Inflammatory macrophage treated with lipopolysaccharide for 4 hours (primary cell): ENCODE data around the gene RIC8B.
"Not testable (repeated sequence)": the region's sequence is repeated elsewhere in the genome, so short reads cannot be mapped to it uniquely, and the experiment has no call there.

Source experiments
- DNase-seq: peaks from one replicate; pipeline ENCODE4 v3.0.0-alpha.2; 2020

The RIC8B gene, protein sequence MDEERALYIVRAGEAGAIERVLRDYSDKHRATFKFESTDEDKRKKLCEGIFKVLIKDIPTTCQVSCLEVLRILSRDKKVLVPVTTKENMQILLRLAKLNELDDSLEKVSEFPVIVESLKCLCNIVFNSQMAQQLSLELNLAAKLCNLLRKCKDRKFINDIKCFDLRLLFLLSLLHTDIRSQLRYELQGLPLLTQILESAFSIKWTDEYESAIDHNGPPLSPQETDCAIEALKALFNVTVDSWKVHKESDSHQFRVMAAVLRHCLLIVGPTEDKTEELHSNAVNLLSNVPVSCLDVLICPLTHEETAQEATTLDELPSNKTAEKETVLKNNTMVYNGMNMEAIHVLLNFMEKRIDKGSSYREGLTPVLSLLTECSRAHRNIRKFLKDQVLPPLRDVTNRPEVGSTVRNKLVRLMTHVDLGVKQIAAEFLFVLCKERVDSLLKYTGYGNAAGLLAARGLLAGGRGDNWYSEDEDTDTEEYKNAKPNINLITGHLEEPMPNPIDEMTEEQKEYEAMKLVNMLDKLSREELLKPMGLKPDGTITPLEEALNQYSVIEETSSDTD

DNA sequence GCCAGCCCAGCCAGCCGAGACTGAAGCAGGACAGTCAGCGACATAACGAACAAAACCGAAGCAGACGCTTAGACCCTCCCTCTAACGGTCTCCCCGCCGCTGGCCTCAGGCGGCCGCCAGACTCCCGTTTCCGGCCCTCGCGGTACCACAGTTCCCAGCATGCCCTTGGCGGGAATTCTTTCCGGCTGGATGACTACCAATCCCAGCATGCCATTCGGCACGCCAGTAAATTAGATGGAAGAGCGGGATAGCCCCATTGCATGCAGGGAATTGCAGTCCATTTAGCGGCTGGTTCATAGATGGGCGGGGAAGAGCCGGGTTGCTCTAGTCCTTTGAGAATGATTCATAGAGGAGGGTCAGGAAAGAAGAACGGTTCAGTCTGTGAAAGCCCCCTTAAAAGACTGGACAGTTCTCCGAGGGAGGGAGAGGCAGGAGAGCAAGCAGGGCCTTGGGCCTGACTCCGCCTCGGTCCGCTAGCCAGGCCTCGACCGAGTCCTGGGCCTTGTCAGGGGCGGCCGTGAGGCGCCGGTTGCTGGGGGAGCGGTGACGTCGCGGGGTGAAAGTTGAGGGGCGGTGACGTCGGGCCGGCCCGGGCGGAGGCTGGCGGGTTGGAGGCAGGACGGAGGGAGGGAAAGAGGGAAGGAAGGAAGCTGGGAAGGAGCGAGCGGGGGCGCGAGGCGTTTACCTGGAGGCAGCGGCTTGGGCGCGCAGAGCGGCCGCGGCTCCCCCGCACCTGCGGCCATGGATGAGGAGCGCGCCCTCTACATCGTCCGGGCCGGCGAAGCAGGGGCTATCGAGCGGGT lies at the start of gene RIC8B:
Gene RIC8B, plus strand, starts transcription at position 678 of the 803 bp plus-strand sequence. Its CDS starts 64 bp downstream, at position 742.
- DNase-seq = peak; percentile 98

DNA sequence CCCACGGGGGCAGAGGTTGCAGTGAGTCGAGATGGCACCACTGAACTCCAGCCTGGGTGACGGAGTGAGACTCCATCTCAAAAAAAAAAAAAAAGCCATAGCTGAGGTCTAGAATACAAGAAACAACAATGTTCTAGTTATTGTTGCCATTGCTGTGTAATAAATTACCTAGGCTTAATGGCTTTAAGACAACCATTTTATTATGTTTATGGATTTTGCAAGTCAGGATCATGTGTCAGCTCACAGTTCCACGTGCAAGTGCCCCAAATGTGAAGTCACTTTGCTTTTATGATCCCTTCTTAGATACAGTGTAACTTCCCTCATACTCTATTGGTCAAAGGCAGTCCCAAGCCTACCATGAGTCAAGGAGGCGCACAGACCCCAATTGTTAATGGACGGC lies 49.5 kb upstream of the RIC8B start:
- no peak for DNase-seq

DNA sequence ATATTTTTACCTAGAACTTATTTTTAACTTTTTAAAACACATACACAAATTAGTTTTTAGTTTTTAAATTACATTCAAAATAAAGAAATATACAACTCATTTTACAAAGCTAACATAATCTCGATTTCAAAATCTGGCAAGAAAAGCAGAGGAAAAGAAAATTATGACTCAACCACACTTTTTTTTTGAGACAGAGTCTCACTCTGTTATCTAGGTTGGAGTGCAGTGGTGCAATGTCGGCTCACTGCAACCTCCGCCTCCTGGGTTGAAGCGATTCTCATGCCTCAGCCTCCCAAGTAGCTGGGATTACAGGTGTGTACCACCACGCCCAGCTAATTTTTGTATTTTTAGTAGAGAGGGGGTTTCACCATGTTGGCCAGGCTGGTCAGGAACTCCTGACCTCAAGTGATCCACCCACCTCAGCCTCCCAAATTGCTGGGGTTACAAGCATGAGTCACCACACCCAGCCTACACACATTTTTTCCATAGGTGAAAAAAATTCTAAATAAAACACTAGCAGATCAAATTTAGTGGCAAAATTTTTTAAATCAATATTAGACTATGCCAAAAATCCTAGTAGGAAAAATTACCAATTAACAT lies 47.8 kb upstream of the RIC8B start:
- DNase-seq = not testable (repeated sequence)

DNA sequence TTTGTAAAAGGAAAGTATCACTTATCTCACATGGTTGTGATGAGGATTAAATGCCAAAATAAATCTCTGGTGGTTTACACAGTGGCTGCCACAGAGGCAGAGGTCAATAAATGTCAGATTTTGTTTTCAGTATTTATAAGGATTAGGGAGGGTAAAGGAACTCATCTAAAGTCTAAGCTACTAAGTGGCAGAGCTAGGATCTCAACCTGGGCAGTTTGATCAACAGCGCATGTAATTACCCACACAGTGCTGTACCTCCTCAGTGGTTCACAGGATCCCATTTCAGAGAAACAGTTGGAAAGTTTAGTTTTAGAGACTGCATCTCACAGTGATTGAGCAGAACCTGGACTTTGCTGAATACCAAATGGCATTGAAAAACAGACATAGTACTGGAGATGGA lies 44.9 kb upstream of the RIC8B start:
- DNase-seq = no peak

DNA sequence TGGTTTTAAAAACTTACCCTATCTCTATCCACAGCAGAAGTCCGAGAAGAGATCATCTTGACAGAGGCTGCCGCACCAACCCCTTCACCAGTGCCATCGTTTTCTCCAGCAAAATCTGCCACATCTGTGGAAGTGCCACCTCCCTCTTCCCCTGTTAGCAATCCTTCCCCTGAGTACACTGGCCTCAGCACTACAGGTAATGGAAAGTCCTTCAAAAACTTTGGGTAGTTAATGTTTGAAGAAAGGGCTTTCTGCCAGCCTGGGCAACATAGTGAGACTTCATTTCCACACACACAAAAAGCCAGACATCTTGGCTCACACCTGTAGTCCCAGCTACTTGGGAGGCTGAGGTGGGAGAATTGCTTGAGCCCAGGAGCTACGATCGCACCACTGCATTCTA lies 41.6 kb upstream of the RIC8B start:
- no peak for DNase-seq

DNA sequence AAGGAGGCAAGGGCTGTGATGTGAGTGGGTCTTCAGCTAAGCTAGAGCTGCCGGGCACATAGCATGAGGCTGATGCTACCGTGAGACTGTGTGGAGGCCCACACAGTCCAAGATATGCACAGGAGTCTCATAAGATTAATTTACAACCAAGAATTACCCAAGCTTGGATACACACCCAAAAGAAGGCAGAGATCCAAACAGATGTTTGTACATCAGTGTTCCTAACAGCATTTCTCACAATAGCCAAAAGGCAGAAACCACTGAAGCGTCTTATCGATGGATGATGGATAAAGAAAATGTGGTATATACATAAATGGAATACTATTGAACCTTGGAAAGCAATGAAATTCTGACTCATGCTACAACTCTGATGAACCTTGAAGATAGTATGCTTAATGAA lies 40.8 kb upstream of the RIC8B start:
- no peak for DNase-seq

DNA sequence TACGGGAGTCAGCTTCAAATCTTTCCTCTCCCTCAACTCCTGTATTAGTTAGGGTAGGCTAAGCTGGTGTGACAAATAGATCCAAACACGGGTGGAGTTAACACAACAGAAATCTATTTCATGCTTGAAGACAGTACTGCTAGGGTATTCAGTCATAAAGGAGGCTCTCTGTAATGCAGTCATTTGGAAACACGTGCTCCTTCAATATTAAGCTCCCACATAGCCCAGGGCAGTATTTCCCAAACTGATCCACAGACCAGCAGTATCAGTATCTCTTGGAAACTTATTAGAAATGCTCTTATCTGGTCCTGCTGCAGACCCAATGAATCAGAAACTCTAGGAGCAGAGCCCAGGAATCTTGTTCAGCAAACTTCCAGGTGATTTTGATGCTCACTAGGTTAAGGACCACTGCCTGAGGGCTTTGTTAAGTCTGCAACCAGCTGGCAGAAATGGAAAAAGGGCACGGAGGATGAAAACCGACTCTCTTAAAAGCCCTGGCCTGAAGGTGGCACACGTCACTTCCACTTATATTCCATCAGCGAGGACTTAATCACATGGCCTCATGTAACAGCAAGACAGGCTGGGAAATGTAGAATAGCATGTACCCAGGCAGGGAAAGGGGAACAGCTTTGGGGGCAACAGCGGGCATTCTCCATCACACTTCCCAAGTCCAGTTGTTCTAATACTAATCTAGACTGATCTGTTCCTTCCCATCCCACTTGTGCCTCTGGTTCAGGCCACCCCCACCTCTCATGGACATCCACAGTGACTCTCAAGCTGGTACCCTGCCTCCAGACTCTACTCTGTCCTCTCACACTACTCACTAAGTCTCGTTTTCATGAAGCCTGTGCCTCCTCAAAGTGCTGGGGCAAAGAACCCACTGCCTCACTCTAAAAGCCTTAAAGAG lies 38.2 kb upstream of the RIC8B start:
- DNase-seq = no peak

DNA sequence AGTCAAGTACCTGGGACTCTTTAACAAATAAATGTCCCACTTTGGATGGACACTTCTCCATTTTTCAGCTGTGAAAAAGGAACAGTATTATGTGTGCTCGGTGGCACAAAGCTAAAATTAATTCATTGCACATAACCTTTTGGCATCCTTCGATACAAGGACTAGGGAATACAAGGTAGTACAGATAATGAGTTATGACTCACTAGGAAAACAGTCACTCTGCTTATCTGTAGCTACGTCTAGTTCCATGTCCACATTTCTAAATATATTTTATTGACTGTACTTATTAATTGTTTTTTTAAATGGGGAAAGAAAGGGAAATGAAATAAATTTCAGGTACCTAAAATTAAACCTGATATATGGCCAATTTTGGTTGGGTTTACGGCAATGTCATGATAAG lies 35.2 kb upstream of the RIC8B start:
- no peak for DNase-seq

DNA sequence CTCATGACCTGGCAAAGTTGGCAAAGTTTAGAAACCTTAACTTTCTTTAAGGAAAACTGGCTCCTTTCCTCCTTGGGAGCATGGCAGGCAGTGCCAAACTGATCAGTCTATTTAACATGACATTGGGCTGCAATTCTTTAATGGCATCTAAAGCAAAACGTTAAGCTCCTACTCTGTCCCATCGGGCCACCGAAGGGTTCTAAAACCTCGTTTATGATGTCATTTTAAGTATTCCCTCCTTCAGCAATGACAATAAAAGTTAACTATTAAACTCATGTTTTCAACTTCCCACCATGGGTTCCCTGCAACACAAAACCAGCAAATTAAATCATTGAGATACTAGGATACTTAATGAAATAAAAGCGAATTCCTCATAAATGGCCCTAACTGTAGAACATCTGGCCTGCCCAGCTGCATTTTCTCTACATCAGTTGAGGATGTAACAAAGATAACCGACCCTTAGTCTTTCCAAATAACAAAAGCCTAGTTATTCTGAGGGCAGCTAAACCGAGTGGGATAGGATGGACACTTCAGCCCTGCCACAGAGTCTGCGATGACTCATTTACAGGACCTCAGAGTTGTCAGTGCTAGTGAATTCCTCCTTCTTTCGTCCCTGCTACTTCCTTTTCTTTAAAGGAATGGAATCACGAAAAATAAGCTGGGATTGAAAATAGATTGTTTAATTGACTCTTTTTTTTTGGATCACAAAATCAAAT lies 34.5 kb upstream of the RIC8B start:
- DNase-seq = peak; percentile 33

DNA sequence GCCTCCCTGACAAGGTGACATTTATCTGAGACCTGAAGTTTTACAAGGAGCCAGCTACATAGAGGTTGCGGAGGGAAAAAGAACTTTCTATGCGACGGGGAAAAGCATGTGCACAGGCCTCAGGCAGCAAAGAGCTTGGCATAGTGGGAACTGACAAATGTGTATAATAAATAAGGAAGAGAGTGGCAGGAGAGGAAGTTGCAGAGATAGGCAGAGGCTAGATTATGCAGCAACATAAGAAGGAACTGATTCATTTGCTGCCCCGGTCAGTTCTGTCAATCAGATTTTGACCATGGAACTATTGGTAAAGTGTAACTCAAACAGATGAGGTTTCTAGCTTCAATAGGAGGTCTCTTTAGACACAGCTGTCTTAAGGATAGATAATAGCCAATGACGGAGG lies 33.7 kb upstream of the RIC8B start:
- peak; percentile 70 for DNase-seq

DNA sequence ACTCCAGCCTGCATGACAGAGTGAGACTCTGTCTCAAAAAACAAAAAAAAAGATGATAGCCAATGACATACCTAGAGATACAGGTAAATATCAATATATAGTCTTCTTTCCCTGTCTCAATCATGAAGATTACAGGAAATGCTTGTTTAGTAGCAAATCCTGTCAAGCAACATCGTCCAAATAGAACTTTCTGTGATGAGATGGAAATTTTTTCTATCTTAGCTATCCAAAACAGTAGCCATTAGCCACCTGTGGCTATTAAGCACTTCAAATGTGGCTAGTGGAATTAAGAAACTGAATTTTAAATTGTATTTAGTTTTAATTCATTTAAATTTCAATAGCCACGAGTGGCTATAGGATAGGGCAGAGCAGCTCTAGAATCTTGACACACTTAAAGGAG lies 33.2 kb upstream of the RIC8B start:
- DNase-seq = no peak

DNA sequence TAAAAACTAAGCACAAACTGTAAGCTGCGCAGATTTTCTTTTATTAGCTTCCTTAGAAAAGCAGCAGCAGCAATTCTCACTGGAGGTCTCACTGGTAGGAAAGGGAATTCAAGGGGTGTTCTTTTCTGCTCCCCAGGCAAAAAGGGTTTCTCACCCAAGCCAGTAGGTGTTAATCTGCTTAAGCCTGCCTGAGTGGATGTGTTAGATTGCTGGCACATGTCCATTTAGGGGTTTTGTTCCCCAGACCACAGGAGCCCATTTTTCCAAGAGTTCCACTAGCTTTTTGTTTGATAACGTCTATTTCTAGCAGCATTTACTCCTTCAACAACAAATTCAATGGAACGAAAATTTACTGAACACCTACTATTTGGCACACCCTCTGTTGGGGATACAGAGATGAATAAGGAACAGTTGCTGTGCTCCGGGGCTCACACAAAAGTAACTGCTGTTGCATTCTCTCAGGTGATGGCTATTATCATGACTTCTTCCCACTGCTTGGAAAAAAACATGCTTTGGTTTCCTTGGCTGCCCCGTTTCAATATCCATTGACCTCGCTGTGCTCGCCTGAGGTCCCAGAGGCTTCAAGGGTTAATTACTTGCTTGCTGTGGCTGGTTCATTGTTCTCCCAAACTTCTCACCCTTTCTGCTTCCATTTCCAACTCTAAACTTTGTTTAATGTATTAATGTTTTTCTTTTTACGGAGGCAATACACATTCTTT lies 31.1 kb upstream of the RIC8B start:
- no peak for DNase-seq

DNA sequence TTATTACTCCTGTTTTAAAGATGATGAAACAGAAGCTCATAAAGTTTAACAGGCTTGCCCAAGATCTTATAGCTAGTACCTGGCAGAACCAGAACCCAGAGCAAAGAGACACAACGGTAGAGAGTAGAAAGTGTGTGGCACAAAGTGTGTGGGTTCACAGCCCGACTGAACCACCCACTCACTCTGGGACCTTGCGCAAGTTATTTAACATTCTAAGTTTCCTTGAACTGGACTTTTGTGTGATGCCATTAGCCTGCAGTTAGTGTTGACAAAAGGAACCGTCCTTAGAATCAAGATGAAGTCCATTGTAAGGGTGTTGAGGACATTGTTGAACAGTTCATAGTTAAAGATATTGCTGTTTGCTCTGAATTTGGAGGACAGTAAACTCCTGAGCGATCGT lies 29.9 kb upstream of the RIC8B start:
- no peak for DNase-seq

DNA sequence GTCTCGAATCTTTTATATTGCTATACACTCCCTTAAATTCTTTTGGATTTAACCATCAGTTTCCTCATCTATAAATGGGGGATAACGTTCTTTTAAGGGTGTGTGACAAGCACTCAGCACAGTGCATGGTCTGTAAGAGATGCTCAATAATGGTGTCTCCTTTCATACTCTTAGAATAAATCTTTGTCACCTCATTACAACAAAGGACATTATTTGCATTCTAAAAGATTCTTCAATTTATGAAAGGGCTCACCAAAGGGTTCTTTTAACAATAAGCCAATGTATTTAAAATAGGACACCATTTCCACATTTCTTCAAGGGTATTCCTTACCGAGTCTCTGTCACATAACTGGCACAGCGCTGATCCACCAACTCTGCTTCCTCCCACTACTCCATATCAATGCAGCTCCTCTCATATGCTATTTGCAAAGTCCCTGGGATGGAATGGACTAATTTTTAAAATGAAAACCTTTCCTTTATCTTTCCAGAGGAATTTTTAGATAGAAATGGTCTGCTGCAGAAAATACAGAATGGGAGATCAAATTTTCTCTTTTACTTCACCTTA lies 29.2 kb upstream of the RIC8B start:
- no peak for DNase-seq

DNA sequence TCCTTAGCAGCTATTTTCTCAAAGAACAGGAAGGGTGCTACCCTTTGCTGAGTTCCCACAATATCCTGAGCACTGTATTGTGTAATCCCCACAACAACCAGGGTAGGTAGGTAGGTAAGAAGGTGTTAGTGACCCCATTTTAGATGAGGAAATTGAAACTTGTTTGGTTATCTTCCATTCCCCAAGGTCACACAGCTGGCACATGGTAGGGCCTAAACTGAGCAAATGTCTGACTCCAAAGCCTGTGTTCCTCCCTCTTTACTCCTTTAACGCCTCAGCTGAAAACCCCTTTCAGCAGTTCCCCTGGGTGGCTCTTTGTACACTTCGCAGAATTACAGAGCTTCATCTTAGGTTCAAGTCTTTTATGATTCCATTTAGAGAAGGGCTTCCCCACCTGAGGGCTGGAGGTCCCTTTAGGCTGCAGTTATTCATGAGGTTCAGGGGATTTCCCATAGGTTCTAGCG lies 26.5 kb upstream of the RIC8B start:
- DNase-seq = no peak

DNA sequence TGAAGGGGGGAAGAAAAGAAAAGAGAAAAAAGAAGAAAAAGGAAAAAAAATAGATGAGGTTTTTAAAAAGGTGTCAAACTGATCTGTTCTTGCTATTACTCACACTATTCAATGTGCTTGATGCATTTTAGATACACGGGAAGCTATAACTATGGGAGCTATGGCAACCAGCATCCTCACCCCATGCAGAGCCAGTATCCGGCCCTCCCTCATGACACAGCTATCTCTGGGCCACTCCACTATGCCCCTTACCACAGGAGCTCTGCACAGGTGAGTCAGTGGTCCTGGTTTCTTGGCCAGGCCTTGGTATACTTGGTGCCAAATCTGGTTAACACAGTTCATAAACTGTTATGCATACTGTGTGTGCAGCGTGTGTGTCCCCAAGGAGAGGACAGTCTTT lies 24.0 kb upstream of the RIC8B start:
- no peak for DNase-seq

DNA sequence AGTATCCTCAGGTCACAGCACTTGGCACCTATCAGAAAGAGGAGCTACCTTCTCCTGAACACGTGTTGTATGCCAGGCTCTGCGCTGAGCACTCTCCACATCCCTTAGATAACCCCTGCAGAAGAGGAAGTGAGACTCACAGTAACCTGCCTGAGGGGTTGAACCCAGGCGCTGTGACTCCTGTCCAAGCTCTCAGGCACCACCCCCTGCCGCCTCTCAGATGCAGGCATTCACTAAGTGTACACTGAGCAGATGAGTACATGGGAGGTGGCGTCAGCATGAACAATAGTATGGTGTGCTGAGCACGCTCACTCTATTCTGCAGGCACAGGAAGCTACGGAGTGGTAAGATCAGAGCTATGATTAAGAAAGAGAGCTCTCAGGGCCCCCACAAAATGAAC lies 21.0 kb upstream of the RIC8B start:
- no peak for DNase-seq

DNA sequence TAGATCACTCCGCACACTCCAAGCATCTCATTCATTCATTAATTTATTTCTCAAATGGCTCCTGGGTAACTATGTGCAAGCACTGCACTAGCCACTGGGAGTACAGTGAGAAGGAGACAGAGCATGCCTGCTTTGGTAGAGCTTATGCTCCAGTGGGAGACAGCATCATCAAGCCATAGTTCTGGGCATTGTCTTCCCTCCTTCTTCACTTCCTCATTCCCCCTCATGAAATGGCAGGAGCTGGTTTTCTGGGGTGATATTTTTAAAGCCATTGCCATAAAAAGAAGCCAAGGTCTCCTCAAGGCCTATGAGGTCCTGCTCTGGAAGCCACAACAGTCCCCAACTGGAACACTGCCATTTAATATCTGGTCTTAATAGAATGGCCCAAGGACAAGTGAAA lies 20.2 kb upstream of the RIC8B start:
- no peak for DNase-seq

DNA sequence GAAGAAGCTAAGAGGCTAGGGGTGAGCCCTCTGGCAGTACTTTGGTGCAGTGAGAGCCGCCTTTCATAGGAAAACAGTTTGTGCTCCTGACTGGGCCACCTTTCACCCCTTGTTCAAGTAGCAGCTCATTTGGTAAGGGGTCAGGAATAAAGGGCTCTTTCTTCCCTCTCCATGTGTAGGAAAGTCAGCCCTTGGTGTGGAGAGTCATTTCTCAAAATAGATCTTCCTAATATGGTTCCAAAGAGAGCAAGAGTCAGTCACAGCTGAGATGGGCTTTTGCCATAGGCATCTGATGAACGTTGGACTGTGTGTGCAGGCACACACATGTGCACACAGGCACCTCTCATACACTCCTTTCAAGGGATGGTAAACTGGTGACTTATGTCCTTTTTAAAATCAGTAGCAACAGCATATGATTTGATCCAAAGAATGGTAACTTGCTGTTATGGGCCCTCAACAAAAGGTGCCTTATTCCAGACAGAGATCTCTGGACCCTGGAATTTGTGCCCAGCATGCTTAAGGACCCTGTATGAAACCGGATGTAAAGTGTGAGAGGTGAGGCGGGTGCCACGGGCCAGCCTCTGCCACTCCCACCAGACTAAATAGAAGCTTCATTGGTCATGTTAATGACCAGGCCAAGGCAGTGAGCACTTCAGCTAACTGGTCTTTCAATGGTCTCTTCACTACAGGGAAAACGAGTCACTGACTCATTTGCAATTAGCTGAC lies 16.7 kb upstream of the RIC8B start:
- DNase-seq = no peak
